ENCODE results near the gene MTUS2.

- no peak for TF ChIP-seq EZH2 (IDR thresholded peaks at IDR 0.05; ENCODE audit: borderline replicate concordance, low read depth, low read length, poor library complexity, severe bottlenecking)
- no peak for TF ChIP-seq CTCF (conservative IDR thresholded peaks at IDR 0.05; ENCODE audit: low read depth, low read length)
Observed at GRCh38 chr13:29101409-29101808, 281.3 kb downstream of the MTUS2 start.
